Duodenal mucosa (tissue), 2 donors: ENCODE measurements around the gene PITPNM3.

ENCODE experiments used
- H3K27ac ChIP-seq: one replicate; pipeline ENCODE4 v1.7.0; 2013; ENCODE audit warnings: low read depth, low read length
- H3K27me3 ChIP-seq, 2 donors: one replicate each; pipeline ENCODE4 v1.7.0; 2013; ENCODE audit warnings: low read length in 2 of 2, control low read depth in 1 of 2; ENCODE audit not compliant: insufficient read depth in 2 of 2, control insufficient read depth in 1 of 2
- H3K36me3 ChIP-seq, 2 donors: one replicate each; pipeline ENCODE4 v1.7.0; 2013; ENCODE audit warnings: low read length in 2 of 2, control low read depth in 1 of 2; ENCODE audit not compliant: insufficient read depth in 2 of 2, control insufficient read depth in 1 of 2
- H3K4me1 ChIP-seq, 2 donors: one replicate each; pipeline ENCODE4 v1.7.0; 2013; ENCODE audit warnings: low read length in 2 of 2, control low read depth in 1 of 2; ENCODE audit not compliant: insufficient read depth in 2 of 2, control insufficient read depth in 1 of 2
- H3K4me3 ChIP-seq, 2 donors: one replicate each; pipeline ENCODE4 v1.7.0; 2013; ENCODE audit warnings: low read length in 2 of 2, low read depth in 1 of 2
- H3K9ac ChIP-seq, 2 donors: one replicate each; pipeline ENCODE4 v1.7.0; 2013; ENCODE audit warnings: low read length in 2 of 2, low read depth in 1 of 2
- H3K9me3 ChIP-seq, 2 donors: one replicate each; pipeline ENCODE4 v1.7.0; 2013; ENCODE audit warnings: low read length in 2 of 2, control low read depth in 1 of 2; ENCODE audit not compliant: control insufficient read depth in 1 of 2

The PITPNM3 gene

DNA sequence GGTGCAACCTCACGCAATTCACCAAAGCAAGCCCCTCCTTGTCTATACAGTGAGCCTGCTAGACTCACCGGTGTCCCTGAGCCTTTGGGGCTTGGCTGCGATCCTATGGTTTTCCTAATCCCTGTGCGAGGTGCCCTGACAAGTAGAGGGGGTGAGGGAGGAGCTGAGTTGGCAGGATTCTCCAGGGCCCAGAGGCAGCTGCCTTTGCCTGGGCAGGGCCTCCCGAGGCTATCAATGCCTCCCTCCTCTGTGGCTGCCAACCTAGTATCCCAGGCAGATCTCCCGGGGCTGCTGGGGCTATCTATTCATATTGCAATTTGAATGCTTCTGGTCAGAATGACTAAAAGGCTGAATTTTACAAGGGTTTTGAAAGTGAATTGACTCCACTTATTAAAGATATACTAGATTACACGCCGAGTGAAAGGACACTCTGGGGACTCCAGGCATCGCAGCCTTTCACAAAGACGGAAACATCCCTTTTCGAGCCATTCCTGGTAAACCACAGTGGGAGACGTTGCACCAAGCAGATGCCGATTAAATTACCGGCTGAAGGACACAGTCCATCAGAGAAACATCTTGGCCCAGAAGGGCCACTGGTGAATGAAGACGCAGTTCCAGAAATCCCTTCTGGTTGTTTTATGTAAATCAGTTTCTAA, 11.3 kb upstream of the PITPNM3 start:
- Histone ChIP-seq H3K4me3 (no peak overlapping the region), H3K27ac (no peak overlapping the region), H3K4me1 (no peaks in the 10 kb centered on the region)

GRCh38 chr17:6561446-6561845, 5.1 kb upstream of the PITPNM3 start:
- Histone ChIP-seq H3K9me3 (no peaks in the 10 kb centered on the region), H3K36me3 (no peaks in the 10 kb centered on the region)

More for the DNA sequence above, 11.3 kb upstream of the PITPNM3 start:
- Histone ChIP-seq H3K9me3 (no peaks in the 10 kb centered on the region), H3K9ac (no peak overlapping the region), H3K36me3 (no peaks in the 10 kb centered on the region), H3K27me3 (no peaks in the 10 kb centered on the region)

GRCh38 chr17:6560496-6560895, 4.1 kb upstream of the PITPNM3 start:
- H3K9me3 ChIP-seq = no peaks in the 10 kb centered on the region
- peaks cover 2 to 3% of the 10 kb centered on the region in 2 donors for H3K27me3 ChIP-seq
- no peak overlapping the region for H3K4me3 ChIP-seq
- no peak overlapping the region for H3K9ac ChIP-seq
- no peaks in the 10 kb centered on the region for H3K36me3 ChIP-seq
- no peak overlapping the region for H3K27ac ChIP-seq
- peaks cover under 1 to 2% of the 10 kb centered on the region in 2 donors for H3K4me1 ChIP-seq

More at GRCh38 chr17:6561446-6561845, 5.1 kb upstream of the PITPNM3 start:
- H3K9ac ChIP-seq = no peak overlapping the region
- H3K27me3 ChIP-seq = peaks cover 0 to 3% of the 10 kb centered on the region in 2 donors
- no peaks in the 10 kb centered on the region for H3K4me1 ChIP-seq
- H3K27ac ChIP-seq = no peak overlapping the region
- H3K4me3 ChIP-seq = no peak overlapping the region

DNA sequence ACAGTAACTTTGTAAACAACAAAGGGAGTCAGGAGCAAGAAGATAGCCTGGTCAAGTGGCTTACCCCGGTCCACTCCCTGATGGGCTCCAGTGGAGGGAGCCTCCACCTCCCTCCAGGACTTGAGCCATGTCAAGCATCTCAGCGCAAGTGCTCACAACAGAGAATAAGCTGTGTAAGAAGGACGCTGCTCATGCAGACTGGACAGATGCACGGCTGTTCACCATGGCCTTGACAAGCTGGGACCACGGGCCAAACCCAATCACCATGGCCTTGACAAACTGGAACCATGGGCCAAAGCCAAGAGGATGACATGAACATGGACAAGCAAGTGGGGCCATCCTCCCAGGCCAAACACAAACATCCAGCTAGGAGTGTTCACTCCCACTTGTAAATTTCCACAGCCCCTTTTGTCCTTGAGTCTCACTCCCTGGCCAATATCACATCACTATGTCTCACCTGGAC, 3.4 kb upstream of the PITPNM3 start:
- no peaks in the 10 kb centered on the region for H3K9me3 ChIP-seq
- H3K4me3 ChIP-seq = no peak overlapping the region
- H3K27ac ChIP-seq = no peak overlapping the region
- no peaks in the 10 kb centered on the region for H3K36me3 ChIP-seq
- peaks cover 9 to 10% of the 10 kb centered on the region in 2 donors for H3K27me3 ChIP-seq
- peaks cover 8 to 9% of the 10 kb centered on the region in 2 donors for H3K4me1 ChIP-seq
- H3K9ac ChIP-seq = no peak overlapping the region

DNA sequence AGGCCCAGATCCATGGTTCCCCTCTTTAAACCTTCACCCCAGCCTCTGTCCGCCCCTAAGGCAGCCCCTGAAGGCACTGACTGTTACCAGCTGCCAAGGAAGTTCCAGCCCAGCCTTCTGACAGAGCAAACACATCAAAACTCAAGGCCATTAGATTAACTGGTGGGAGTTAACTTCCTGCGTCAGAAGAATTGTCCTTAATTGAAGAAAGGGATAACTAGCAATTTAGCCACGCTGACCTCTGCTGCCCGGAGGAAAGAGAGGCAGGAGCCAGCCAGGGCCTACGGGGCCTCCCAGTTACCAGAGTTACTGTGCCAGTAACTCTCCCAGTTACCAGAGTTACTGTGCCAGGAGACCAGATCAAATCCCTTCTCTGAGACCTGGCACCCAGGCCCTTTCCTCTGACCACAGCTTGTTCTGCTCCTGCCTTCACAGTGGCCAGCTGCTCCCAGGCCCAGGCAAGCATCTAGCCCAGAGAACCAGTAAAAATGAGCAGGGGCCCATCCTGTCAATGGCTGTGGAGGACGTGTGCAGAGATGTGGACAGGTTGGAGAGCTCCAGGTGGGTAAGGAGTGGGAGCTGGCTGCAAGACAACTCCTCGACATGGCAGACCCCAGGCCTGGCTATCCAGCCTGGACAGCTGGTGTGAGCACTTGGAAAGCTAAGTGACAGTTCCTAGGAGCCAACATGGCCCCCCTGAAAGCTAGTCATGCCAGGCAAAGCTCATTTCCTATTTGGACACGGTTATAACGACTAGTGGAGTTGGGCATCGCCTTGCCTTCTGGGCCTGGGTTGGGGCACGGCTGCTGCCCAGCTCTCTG, 2.8 kb upstream of the PITPNM3 start:
- H3K27me3 ChIP-seq = peaks cover 12 to 14% of the 10 kb centered on the region in 2 donors
- H3K4me3 ChIP-seq = no peak overlapping the region
- no peak overlapping the region for H3K27ac ChIP-seq
- no peaks in the 10 kb centered on the region for H3K36me3 ChIP-seq
- H3K9ac ChIP-seq = no peak overlapping the region
- H3K4me1 ChIP-seq = peaks cover 11 to 14% of the 10 kb centered on the region in 2 donors
- no peaks in the 10 kb centered on the region for H3K9me3 ChIP-seq

GRCh38 chr17:6558276-6558675, 1.9 kb upstream of the PITPNM3 start:
- Histone ChIP-seq H3K9me3 (no peaks in the 10 kb centered on the region), H3K27ac (no peak overlapping the region), H3K36me3 (no peaks in the 10 kb centered on the region), H3K4me1 (peaks cover 11 to 14% of the 10 kb centered on the region in 2 donors), H3K9ac (no peak overlapping the region), H3K27me3 (peaks cover 14% of the 10 kb centered on the region in 2 donors), H3K4me3 (no peak overlapping the region)

DNA sequence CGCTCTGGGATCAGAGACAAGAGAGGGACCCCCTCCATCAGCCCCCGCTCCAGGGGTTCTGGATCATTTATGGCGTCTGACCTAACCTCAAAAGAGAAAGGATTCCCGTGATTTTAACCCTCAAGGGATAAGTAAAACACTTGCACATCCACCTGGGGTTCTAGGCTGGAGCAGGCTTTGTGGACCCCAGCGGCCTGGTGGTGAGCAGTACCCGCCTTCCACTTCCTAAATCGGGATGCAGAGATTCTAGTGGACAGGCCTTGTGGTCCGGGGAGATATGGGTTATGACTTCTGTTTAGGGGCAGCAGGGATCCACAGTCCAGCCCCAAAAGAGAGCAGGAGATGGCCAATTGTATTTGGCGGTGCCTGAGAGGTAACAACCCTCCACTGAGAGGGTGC, 684 bp upstream of the PITPNM3 start:
- H3K4me3 ChIP-seq = peak overlapping the region in 1 of 2 donors; percentile 45

GRCh38 chr17:6555331-6556120, 829 bp downstream of the PITPNM3 start:
- H3K4me3 ChIP-seq = peak overlapping the region; percentile 61 to 64
- peaks cover 14 to 15% of the 10 kb centered on the region in 2 donors for H3K27me3 ChIP-seq
- peak overlapping the region; percentile 52 to 70 for H3K9ac ChIP-seq
- H3K9me3 ChIP-seq = no peaks in the 10 kb centered on the region
- no peak overlapping the region for H3K27ac ChIP-seq
- no peaks in the 10 kb centered on the region for H3K36me3 ChIP-seq
- peaks cover 18 to 25% of the 10 kb centered on the region in 2 donors for H3K4me1 ChIP-seq

More for the DNA sequence above, 684 bp upstream of the PITPNM3 start:
- peaks cover 14 to 15% of the 10 kb centered on the region in 2 donors for H3K27me3 ChIP-seq
- peaks cover 14 to 18% of the 10 kb centered on the region in 2 donors for H3K4me1 ChIP-seq
- no peaks in the 10 kb centered on the region for H3K9me3 ChIP-seq
- H3K27ac ChIP-seq = no peak overlapping the region
- H3K36me3 ChIP-seq = no peaks in the 10 kb centered on the region
- H3K9ac ChIP-seq = no peak overlapping the region

DNA sequence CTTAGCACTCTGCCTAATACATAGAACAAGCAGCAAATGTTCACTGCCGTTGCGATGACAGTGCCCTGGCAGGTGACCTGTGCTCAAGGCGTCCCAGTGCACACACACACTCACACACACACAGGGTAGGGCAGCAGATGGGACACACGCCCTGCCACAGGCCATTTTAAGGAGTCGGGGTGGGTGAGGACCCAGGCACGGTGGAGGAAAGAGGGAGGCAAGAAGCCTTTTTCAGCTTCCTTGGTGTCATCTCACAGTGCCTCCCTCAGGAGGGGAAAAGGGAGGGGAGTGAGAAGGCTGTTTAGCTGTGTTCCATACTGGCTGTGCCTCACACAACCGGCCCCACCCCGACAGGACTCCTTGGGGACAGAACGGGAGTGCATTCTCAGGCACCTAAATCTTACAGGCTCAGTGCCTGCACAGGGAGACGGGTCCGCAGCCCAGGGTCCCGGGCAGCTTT, 1.5 kb downstream of the PITPNM3 start:
- peak overlapping the region; percentile 38 to 52 for H3K9ac ChIP-seq
- peak overlapping the region; percentile 61 to 64 for H3K4me3 ChIP-seq
- peaks cover 14 to 15% of the 10 kb centered on the region in 2 donors for H3K27me3 ChIP-seq
- no peaks in the 10 kb centered on the region for H3K9me3 ChIP-seq
- no peak overlapping the region for H3K27ac ChIP-seq
- no peaks in the 10 kb centered on the region for H3K36me3 ChIP-seq
- peaks cover 18 to 25% of the 10 kb centered on the region in 2 donors for H3K4me1 ChIP-seq
